Lower leg skin (tissue), 3 donors: ENCODE data around the gene SNAPC2.

Source experiments
- CTCF ChIP-seq, 3 donors: fragments of 450-650 bp; IDR thresholded peaks; one replicate each; pipeline ENCODE4 v1.5.1; 2016; ENCODE audit warnings: antibody characterized with exemption in 3 of 3, mild to moderate bottlenecking in 3 of 3, moderate library complexity in 2 of 3
- POLR2A ChIP-seq, 2 donors: fragments of 450-650 bp; IDR thresholded peaks; one replicate each; pipeline ENCODE4 v1.6.1; 2016 to 2017; ENCODE audit warnings: antibody characterized with exemption in 2 of 2, mild to moderate bottlenecking in 1 of 2, moderate library complexity in 1 of 2

- TF ChIP-seq CTCF (IDR thresholded peaks at IDR 0.05) (no peak), POLR2A (IDR thresholded peaks at IDR 0.05) (no peak)
Observed at GRCh38 chr19:7918615-7919421, 1.3 kb upstream of the SNAPC2 start.
